ENCODE data around the gene IFFO2. TPM values are rescaled to one million over a fixed set of nuclear protein-coding genes. Genes with fewer than 3 reads are reported as not detected.

Gene IFFO2
- total RNA-seq, 1 experiment from 2014 or later: 15.6 TPM

DNA sequence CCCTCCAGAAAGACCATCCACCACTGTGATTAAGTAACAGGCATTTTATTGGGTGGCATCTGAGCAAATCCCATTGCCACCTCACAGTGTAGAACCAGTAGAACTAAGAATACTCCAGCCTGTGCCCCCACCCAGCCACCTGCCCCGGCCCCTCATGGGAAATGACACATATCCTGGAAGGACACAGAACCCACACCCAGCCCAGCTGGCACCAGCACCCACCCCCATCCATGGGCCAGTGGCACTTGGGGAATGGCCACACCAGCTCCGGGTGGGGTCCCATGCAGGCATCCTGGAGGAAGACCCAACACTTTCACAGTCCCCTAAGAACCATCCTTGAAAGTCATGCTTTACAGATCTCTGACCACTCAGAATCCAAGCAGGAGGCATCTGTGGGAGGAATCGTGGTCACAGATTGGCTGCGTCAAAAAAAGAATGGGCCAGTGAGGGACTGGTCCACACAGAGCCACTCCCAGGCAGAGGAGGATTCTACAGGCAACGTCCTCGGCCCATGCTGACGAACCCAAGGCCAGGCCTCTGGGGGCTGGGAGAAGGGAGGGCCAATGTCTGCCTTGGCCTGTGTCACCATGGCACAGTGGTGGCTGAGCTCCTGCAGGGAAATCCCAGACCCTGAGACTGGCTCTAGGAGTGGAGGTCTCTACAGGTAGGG, 84.9 kb downstream of the IFFO2 start:
- TF ChIP-seq POLR2AphosphoS5 (IDR thresholded peaks at IDR 0.05; ENCODE audit: low read depth, low read length) (no peak), SP1 (IDR thresholded peaks at IDR 0.05; ENCODE audit: low read depth) (no peak), TCF7L2 (IDR thresholded peaks at IDR 0.05; ENCODE audit: borderline replicate concordance, extremely low read depth, insufficient read depth, insufficient read length) (no peak), EZH2 (IDR thresholded peaks at IDR 0.05) (no peak), SRF (IDR thresholded peaks at IDR 0.05; ENCODE audit: low read depth) (no peak), ZNF274 (IDR thresholded peaks at IDR 0.05; ENCODE audit: low read depth, low read length) (no peak), SIN3A (IDR thresholded peaks at IDR 0.05; ENCODE audit: low read depth) (no peak), EGR1 (IDR thresholded peaks at IDR 0.05; ENCODE audit: low read depth) (no peak), ZFX (IDR thresholded peaks at IDR 0.05) (no peak)
- TF ChIP-seq, protein P1, sequence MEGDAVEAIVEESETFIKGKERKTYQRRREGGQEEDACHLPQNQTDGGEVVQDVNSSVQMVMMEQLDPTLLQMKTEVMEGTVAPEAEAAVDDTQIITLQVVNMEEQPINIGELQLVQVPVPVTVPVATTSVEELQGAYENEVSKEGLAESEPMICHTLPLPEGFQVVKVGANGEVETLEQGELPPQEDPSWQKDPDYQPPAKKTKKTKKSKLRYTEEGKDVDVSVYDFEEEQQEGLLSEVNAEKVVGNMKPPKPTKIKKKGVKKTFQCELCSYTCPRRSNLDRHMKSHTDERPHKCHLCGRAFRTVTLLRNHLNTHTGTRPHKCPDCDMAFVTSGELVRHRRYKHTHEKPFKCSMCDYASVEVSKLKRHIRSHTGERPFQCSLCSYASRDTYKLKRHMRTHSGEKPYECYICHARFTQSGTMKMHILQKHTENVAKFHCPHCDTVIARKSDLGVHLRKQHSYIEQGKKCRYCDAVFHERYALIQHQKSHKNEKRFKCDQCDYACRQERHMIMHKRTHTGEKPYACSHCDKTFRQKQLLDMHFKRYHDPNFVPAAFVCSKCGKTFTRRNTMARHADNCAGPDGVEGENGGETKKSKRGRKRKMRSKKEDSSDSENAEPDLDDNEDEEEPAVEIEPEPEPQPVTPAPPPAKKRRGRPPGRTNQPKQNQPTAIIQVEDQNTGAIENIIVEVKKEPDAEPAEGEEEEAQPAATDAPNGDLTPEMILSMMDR (IDR thresholded peaks at IDR 0.05 in 2 of 3, conservative IDR thresholded peaks at IDR 0.05 in 1 of 3; ENCODE audit: borderline replicate concordance in 1 of 3, insufficient read depth in 1 of 3, low read depth in 2 of 3, low read length in 2 of 3): no peak
- TF ChIP-seq, protein P2, sequence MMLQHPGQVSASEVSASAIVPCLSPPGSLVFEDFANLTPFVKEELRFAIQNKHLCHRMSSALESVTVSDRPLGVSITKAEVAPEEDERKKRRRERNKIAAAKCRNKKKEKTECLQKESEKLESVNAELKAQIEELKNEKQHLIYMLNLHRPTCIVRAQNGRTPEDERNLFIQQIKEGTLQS (IDR thresholded peaks at IDR 0.05): no peak
- TF ChIP-seq, protein P3, sequence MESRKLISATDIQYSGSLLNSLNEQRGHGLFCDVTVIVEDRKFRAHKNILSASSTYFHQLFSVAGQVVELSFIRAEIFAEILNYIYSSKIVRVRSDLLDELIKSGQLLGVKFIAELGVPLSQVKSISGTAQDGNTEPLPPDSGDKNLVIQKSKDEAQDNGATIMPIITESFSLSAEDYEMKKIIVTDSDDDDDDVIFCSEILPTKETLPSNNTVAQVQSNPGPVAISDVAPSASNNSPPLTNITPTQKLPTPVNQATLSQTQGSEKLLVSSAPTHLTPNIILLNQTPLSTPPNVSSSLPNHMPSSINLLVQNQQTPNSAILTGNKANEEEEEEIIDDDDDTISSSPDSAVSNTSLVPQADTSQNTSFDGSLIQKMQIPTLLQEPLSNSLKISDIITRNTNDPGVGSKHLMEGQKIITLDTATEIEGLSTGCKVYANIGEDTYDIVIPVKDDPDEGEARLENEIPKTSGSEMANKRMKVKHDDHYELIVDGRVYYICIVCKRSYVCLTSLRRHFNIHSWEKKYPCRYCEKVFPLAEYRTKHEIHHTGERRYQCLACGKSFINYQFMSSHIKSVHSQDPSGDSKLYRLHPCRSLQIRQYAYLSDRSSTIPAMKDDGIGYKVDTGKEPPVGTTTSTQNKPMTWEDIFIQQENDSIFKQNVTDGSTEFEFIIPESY (IDR thresholded peaks at IDR 0.05; ENCODE audit: extremely low read depth, insufficient replicate concordance, low read length): no peak
- intact Hi-C loops (cut with micrococcal nuclease): no loop called here
- H3K4me3 ChIP-seq (replicated peaks in 1 of 2; ENCODE audit: low read depth in 1 of 2, low read length in 2 of 2): no peak overlapping the region
- no peak overlapping the region for H3K27ac ChIP-seq (ENCODE audit: low read depth, low read length)
- no peak for ATAC-seq
- H3K9me2 ChIP-seq (ENCODE audit: insufficient read depth): no peaks in the 10 kb centered on the region
- DNase-seq (ENCODE audit: low read depth, low spot score): no peak
- no TSS peak for BruUV-seq (replicated peaks)
- CTCF ChIA-PET: no interaction called here
- no peak overlapping the region for H3K9ac ChIP-seq (ENCODE audit: low read length)
- H2AFZ ChIP-seq (ENCODE audit: low read depth, low read length, poor library complexity, severe bottlenecking): no peak overlapping the region
- no peak overlapping the region for H3K4me2 ChIP-seq (ENCODE audit: low read length)
- no peaks in the 10 kb centered on the region for H3K36me3 ChIP-seq (ENCODE audit: control insufficient read depth in 1 of 2, insufficient read depth in 2 of 2, low read length in 2 of 2)
- H3K79me2 ChIP-seq (ENCODE audit: insufficient read depth, low read length): no peaks in the 10 kb centered on the region
- POLR2A ChIA-PET: no interaction called here
- peaks cover 0 to 6% of the 10 kb centered on the region in 2 experiments; a peak in 1 of 4 replicates for H3K4me1 ChIP-seq (ENCODE audit: control insufficient read depth in 1 of 2, insufficient read depth in 2 of 2, low read length in 2 of 2)
- no peaks in the 10 kb centered on the region for H3K9me3 ChIP-seq (ENCODE audit: control insufficient read depth in 1 of 2, insufficient read depth in 1 of 2, low read depth in 1 of 2, low read length in 2 of 2)
- RAD21 ChIA-PET (ENCODE audit: low non-redundant PET in 1 of 2, low total read pairs in 2 of 2, uncharacterized antibody in 2 of 2, unreplicated experiment in 2 of 2): no interaction called here
- no peaks in the 10 kb centered on the region for H3K27me3 ChIP-seq (ENCODE audit: insufficient read depth, low read length)
- no peaks in the 10 kb centered on the region for H4K20me1 ChIP-seq (ENCODE audit: insufficient read depth)
